HG02763 (cell line): ENCODE measurements around the gene PXDN.

Experiments
- ATAC-seq: cut with Tn5 transposase; IDR thresholded peaks from one replicate; pipeline ENCODE4 v1.9.1; 2021; ENCODE audit warnings: mild to moderate bottlenecking, moderate library complexity; ENCODE audit not compliant: unreplicated experiment

The PXDN gene

DNA sequence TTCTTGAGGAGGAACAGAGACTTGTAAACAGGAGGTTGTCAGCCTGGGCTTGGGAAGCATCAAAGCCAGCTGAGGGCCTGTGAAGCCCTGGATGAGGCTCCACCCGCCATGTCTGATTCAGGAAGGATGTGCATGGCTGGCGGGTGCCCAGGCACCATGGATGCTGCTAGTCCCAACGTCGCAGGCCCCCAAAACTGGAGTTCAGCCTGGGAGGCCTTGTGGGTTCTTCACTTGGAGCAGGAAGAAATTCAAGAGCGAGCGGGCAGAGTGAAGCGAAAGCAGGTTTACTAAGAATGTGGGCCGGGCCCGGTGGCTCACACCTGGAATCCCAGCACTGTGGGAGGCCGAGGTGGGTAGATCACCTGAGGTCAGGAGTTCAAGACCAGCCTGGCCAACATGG, 12.1 kb upstream of the PXDN start:
- no peak for ATAC-seq

DNA sequence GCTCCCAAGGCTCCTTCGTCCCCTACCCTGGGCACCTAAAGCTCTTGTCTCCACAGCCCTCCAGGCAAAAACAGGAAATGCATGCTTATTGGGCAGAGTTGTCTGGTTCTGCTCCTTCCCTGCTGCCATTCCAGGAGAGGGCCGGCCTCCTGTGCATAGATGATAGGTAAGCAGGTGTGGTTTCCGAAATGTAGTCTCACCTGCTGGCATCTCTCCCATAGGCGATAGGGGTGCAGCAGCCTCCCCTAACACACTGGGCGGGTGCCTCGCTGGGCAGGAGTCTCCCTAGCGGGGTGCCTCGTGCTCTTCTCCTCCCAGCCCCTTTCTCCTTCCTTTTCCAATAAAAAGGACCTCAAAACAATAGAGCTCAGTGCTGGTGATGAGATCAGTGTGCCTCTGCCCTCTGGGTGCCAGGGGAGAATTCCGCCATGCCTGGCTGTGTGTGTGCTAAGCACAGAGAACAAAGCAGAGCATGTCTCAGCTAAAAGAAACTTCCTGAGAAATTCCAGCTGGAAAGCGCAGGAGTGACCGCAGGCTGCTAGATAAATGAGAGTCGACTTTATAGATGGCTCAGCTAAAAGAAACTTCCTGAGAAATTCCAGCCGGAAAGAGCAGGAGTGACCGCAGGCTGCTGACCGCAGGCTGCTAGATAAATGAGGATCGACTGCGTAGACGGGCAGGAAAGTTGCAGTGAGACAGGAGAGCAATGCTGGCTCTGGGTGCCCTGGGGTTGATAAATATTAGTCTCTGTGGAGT, 11.3 kb upstream of the PXDN start:
- ATAC-seq, result no peak

DNA sequence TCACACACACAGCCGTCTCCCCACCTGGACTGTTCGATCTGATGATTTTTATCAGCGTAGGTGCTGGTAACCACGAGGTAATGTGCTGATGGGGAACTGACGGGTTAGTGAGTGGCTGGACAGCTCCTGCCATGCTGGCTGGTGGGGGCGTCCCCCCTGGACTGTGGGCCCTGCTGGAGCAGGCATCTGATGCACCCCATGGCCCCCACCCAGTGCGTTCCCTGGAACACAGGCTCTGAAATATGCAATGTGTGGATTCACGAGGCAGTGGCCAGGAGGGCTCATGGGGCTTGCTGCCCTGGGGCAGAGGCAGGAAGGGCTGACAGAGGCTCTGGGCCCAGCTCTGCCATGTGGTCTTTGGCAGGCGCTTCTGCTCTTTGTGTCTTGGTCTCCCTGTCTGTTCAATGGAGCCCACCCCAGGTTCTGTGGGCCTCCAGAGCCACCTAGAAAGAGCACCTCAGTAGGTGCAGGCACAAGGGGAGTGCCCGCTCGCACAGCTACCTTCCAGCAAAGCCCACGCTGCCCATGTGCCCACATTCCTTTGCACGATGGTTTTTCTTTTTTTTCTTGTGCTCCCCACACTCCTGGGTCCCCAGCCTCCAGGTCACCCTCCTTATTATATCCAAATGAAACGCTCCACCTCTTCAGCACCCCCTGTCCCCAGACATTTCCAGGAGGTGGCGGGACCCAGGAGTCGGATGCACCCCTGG, 10.3 kb upstream of the PXDN start:
- ATAC-seq, result no peak

DNA sequence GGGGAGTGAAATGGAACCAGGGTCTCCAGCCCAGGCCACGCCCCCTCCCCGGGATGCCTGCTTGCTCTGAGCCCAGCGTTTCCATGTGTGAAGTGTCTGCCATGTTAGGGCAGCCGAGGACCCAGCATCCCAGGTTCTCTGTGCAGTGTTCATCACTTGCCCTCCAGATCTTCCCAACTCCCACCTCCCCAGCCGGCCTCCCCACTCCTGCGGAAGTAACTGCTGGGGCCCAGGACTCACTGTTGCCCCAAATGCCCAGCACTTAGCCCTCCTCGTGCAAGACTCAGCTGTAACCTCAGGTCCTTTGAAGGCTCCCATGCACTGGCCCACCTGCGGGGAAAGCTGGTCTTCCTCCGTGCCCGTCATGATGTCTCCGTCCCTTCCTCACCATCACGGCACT, 9.7 kb upstream of the PXDN start:
- no peak for ATAC-seq

DNA sequence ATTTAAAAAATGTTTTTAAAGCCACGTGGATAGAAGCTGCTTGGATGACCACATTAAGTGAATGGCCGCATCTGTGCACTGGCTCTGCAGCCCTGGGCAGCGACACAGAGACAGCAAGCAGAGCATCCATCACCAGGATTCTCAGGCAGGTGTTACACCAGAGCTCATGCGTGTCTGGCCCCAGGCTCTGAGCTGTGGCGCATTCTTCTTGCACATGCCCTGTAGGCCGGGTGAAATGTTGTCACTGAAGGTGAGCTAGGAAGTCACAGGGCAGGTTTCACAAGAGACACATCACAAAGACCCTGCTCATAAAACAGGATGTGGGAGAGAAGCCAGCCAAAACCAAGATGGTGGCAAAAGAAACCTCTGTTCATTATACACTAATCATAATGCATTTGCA, 8.4 kb upstream of the PXDN start:
- ATAC-seq, result no peak

DNA sequence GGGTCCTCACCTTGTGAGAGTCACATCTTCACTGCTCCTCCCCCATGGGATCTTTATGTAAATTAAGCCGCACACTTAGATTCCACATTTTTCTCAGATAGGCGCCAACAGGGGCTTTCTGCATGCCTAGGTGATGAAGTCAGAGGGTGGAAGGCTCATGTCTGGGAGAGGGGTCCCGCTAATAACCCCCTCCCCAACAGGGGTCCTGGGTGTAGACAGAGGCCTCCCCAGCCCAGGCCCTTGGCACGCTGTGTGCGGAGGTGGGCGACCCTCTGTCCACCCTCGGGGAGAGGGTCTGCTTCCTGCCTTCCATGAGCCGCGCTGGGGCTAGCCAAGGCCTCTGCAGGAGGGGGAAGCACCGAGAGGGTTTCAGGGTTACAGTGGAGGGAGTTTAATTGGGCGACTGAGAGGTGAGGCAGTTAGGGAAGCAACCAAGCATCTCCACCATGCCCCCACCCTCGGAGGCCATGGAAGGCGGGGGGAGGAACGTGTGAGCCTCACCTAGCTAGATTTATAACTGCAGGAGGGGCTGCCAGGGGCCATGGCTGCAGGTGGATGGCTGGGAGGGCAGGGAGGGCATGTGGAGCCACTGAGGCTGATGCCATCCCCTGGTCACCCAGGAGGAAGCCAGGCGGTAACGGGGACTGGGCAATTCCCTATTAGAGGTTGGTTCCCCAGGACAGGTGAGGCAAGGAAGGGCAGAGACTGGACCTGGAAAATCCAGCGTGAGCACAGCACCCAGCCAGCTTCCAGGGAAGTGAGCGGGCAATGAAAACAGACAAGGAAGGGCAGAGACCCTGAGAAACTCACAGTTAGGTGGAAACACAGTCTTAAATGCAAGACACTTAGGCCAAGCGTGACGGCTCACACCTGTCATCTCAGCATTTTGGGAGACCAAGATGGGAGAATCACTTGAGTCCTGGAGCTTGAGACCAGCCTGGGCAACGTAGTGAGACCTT, 7.7 kb upstream of the PXDN start:
- ATAC-seq, result no peak

DNA sequence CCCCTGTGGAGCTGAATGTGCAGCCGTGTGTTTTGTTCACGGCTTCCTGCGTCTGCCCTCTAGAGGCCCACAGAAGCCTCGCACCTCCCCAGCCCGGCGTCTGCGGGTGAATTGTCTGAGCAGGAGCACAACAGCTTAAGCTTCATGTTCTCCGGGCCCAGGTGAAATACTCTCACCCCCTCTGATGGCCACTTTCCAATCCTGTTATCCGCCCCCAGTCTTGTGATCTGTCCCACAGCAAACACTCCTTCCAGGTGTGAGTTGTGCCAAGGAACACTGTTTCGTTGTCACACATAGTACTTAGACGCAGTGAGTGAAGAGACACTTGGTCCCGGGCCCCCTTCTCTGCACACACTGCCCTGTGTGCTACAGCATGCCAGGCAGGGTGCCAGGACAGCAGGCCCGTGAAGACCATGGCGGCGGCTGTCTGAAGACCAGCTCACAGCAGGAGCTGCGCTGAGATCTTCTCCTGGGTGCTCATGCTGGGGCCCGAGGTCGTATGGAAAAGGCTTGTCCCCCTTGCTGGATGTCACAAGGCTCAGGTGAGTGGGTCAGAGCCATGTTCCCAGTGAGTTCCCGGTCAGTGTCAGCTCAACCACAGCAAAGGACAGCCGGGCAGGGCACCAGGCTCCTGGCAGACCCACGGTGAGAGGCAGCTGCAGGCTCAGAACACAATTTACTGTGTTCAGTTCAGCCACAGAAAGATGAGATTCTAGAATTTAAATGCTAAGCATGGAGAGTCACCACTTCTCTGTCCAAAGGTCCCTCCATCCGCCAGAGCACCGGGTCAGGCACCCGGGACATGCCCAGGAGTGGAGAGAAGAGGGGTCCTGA, 6.8 kb upstream of the PXDN start:
- ATAC-seq, result no peak

DNA sequence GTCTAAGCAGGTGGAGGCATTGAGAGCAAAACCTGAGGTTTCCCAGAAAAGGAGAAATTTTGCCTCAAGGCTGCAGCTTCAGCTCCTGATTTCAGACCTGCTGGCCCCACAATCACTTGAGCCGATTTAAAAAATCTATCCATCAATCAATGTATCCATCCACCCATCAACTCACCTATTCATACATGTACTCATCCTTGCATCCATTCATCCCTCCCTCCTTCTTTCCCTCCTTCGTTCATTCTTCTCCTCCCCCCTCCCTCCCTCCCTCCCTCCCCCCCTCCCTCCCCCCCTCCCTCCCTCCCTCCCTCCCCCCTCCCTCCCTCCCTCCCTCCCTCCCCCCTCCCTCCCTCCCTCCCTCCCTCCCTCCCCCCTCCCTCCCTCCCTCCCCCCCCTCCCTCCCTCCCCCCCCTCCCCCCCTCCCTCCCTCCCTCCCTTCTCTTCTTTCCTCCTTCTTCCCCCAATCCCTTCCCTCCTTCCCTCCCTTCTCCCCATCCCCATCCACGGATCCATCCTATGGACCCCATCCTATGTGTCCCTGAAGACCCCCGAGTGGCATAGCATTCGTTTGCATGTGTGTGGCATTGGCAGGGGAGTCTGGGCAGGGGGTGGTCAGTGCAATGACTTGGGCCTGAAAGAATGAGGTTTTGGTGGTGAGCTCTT, 6.1 kb upstream of the PXDN start:
- no peak for ATAC-seq

DNA sequence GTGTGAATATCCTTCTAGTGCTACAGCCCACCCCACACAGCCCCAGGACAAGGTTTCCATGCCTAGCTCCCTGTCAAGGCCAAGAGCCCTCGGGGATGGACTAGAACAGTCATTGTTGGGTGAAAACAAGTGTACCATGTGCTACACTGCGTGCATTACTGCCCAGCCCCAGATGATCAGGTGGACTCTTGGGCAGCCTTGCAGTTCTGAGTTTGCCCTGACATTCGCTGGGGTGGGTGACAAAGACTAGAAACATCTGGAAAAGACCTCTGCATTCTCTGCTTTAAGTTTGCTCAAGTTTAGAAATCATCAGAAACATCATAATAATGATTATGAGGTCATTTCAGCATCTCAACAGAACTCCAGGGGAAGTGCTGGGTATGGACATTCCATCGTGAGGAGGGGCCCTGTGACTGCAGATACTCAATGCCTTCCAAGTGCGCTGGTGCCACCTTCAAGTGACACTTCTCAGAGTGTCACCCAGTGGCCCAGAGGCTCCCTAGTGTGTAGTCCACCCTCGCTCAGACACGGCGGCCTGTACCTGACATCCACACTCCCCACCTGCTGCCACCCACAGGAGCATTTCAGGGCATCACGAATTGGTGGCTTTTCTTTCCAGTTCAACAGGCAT, 5.3 kb upstream of the PXDN start:
- no peak for ATAC-seq

DNA sequence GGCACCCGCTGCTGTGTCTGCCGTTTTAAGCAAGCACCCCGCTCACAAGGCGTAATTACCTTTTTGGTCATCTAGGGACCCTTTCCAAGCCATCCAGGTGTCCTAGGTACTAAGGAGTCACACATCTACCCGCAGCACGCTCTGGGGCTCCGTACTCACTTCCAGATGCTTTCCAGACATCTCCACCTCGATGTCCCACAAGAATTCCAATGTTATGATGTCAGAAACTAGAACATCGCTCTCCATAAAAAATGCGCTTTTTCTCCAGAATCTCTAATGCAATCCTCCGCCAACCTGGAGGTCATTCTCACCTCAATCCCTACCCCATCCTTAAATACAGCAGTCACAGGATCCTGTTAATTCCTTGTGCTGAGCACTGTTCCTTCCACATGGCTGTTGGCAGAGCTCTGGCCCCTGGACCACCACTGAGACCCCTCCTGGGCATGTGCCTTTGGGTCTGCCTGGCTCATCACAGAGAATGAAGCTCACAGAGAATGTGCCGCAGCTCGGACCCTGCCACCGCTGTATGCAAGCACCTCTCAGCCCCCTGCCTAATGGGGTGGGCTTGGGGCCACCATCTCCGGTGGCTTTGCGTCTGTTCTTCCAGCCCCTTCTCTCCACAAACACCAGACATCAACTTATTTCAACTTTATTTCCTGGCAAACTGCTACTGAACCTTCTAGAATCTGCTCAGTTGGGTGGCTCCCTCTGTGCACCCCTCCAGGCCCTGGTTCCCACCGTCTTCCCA, 4.6 kb upstream of the PXDN start:
- no peak for ATAC-seq

DNA sequence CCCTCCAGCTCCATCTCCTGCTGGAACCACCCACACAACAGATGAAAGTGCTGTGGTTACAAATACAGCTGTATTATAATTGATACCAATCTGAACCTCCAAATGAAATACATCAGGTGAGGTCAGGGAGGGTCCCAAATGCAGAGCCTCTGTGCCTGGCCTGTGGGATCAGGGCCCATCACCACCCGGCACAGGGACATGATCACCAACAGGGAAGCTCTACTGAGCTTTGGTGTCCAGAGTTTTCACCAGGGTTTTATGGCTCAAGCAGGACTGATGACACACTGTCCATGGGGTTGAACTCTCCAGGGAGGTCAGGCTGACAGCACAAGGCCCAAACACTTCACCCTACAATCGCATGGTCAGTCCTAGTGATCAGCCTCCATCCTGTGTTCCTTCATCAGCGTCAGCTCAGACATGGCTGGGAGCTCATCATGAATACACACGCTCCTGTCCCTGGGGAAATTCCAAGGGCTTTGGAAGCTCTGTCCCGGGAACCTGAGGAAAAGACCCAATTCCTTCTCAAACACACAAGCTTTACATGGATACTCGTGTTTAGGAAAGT, 3.9 kb upstream of the PXDN start:
- ATAC-seq, result no peak

DNA sequence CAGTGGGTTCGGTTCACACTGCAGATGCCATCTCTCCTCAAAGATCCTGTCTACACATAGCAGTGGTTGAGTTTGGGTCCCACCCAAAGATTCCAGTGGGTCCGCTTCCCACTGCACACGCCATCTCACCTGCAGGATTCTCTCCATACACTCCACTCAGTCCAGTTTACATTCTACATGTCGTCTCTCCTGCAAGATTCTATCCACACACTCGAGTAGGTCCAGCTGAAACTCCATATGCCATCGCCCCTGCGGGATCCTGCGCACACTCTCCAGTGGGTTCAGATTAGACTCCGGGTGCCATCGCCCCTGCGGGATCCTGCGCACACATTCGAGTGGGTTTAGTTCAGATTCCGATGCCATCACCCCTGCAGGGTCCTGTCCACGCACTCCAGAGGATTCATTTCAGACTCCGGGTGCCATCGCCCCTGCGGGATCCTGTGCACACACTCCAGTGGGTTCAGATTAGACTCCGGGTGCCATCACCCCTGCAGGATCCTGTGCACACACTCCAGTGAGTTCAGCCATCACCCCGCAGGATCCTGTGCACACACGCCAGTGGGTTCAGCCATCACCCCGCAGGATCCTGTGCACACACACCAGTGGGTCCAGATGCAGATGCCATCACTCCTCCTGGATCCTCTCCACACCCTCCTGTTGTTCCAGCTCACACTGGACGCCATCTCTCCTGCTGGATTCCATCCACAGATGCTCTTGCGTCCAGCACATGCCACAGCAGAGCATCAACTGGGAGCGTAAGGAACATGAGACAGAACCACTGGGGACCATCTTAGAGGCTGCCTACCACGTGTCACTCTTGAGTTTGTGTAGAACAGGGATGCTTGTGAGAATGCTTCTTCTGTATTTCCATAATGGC, 3.0 kb upstream of the PXDN start:
- ATAC-seq, result no peak

DNA sequence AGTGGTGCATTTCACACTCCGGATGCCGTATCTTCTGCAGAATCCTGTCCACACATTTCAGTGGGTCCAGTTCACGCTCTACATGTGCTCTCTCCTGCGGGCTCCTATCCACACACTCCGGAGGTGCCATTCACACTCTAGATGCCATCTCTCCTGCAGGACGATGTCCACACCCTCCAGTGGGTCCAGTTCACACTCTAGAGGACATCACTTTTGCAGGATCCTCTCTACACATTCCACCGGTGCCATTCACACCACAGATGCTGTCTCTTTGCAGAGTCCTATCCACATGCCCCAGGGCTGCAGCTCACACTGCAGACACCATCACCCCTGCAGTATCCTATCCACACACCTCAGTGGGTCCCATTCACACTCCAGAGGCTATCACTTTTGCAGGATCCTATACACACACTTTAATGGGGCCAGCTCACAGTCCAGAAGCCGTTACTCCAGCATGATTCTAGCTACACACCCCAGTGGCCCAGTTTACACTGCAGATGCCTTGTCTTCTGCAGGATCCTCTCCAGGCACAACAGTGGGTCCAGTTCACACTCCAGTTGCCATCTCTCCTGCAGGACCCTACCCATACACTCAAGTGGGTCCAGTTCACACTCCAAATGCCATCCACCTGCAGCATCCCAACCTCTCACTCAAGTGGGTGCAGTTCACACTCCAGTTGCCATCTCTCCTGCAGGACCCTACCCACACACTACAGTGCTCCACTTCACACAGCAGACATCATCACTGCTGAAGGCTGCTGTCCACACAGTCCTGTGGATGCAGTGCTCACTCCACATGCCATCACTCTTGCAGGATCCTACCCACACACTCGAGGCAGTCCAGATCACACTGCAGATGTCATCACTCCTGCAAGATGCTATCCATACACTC, 2.1 kb upstream of the PXDN start:
- ATAC-seq, result no peak

DNA sequence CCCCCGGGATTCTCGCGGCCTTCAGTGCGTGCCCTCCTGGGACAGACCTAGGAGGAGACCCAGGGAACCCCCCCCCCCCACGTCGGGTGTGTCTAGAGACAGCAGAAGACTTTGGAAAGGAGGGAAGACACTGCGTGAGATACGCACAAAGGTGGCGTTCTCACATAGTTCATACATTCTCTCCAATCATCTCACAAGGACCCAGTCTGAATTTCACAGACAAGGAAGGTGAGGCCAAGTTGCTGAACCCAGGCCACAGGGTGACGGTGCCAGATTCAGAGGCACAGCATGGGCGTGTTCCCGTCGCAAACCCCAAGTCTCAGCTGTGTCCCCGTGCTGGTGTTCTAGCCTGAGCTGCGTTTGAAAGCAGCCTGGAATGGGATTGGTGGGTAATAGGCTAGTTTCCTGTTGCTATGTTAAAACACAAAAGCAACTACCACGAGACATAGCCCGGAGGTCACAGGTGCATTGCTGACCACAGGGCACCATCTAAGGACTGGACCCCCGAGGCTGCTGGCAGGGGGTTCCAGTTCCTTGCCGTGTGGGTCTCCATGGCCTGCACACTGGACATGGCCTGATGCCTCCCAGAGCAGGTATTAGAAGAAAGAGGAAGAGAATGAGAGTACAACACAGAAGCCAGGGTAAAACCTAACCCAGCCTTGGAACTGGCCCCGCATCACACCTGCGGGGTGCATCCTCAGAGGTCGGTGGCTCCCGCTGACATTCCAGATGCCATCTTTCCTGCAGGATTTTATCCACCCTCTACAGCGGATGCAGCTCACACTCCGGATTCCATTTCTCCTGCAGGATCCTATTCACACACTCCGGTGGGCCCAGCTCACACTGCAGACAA, 1.1 kb upstream of the PXDN start:
- no peak for ATAC-seq

DNA sequence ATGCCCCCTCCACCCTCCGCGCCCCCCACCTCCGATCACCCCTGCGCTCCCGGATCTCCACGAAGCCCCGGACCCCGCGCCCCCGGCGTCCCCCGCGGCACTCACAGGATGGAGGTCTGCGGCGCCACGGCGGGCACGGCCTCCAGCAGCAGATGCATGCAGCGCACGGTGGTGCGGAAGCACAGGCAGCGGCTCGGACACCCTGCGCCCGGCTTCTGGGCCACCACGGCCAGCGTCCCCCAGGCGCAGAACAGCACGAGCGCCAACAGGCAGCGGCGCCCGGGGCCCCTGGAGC, 217 bp downstream of the PXDN start:
- ATAC-seq, result no peak
